ENCODE data around the gene TRERF1. TPM values are rescaled to one million over a fixed set of nuclear protein-coding genes. Genes with fewer than 3 reads are reported as not detected.

TRERF1 gene
- total RNA-seq, 1 donor from 2014 or later, result 8.7 TPM

DNA sequence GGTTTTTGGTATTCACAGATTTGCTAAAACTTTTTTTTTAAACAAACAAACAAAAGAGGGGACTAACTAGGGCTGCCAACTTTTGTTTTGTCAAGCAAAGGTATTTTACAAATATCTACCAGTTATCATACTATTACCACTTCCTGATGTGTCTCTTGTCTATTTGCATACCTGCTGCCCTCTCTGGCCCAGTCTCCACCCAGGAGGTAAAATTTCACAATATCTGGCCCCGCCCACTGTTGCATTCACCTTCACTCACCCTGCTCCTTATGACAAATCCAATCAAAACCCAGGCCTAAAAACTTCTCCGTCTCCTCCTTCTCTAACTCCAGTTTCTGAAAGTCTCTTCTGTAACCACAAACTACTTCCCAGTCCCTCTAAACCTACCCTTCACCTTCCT lies 82.2 kb downstream of the TRERF1 start:
- no peak for DNase-seq (ENCODE audit: low spot score)
- Mint-ChIP-seq H3K36me3 (ENCODE audit: low read depth, unreplicated experiment) (peaks cover 5% of the 10 kb centered on the region), H3K27me3 (ENCODE audit: unreplicated experiment) (peaks cover 3% of the 10 kb centered on the region), H3K4me1 (ENCODE audit: unreplicated experiment) (peaks cover 6% of the 10 kb centered on the region), H3K4me3 (ENCODE audit: unreplicated experiment) (no peak overlapping the region), H3K27ac (ENCODE audit: unreplicated experiment) (peak overlapping the region; percentile 8), H3K9me3 (ENCODE audit: unreplicated experiment) (no peaks in the 10 kb centered on the region)
- TF ChIP-seq, protein P1, sequence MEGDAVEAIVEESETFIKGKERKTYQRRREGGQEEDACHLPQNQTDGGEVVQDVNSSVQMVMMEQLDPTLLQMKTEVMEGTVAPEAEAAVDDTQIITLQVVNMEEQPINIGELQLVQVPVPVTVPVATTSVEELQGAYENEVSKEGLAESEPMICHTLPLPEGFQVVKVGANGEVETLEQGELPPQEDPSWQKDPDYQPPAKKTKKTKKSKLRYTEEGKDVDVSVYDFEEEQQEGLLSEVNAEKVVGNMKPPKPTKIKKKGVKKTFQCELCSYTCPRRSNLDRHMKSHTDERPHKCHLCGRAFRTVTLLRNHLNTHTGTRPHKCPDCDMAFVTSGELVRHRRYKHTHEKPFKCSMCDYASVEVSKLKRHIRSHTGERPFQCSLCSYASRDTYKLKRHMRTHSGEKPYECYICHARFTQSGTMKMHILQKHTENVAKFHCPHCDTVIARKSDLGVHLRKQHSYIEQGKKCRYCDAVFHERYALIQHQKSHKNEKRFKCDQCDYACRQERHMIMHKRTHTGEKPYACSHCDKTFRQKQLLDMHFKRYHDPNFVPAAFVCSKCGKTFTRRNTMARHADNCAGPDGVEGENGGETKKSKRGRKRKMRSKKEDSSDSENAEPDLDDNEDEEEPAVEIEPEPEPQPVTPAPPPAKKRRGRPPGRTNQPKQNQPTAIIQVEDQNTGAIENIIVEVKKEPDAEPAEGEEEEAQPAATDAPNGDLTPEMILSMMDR (IDR thresholded peaks at IDR 0.05; ENCODE audit: unreplicated experiment), result no peak

DNA sequence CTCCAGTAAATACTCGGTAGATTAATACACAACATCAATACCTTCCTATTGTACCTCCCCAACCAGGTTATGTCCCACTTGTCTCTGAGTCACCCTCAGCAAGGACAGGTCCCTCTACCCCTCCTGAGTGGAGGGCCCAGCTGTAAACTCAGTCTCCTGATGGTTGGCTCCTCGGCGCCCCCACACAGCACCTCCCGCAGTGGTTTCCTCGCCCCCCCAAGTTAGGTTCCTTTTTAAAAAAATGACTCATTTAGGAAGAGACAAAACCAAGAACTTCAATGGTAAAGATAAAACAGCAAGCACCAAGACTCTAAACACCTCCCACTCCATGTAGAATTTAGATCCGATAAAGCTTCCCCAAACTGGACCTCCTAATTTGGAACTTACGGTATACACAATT lies 83.5 kb downstream of the TRERF1 start:
- Mint-ChIP-seq H3K4me1 (ENCODE audit: unreplicated experiment) (peaks cover 13% of the 10 kb centered on the region), H3K27me3 (ENCODE audit: unreplicated experiment) (peaks cover 8% of the 10 kb centered on the region), H3K36me3 (ENCODE audit: low read depth, unreplicated experiment) (peaks cover 10% of the 10 kb centered on the region), H3K4me3 (ENCODE audit: unreplicated experiment) (no peak overlapping the region), H3K27ac (ENCODE audit: unreplicated experiment) (no peak overlapping the region), H3K9me3 (ENCODE audit: unreplicated experiment) (no peaks in the 10 kb centered on the region)
- TF ChIP-seq, protein P1 (IDR thresholded peaks at IDR 0.05; ENCODE audit: unreplicated experiment), result no peak
- DNase-seq (ENCODE audit: low spot score), result no peak

DNA sequence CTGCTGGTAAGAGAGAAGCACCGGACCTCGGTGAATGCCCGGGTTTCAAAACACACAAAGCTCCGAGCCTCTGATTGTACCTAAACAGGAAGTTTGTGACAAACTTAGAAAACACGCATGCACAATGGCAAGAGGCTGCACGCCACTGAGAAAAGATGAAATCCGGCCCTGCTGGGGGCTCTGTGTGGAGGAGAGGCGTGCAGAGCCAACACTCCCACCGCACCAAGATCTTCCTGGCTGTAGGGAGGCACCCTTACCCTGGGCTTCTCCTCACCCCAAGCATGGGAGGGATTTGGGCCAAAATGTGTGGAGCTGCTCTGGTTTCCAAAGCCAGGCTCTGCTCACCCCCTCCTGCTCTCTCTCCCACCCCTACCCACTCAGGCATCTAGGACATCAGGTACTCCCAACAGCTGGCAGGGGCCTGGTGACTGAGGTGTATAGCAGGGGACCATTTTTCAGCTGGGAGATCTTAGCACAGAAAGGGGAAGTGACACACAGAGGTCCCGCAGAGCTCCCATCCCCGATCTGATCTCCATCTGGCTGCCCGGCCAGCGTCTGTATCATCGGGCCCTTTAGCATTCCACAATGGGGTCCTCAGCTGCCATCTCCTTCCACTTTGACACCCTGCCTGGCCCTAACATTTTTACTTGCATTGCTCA lies 84.2 kb downstream of the TRERF1 start:
- Mint-ChIP-seq H3K27ac (ENCODE audit: unreplicated experiment) (no peak overlapping the region), H3K4me1 (ENCODE audit: unreplicated experiment) (peaks cover 13% of the 10 kb centered on the region)

DNA sequence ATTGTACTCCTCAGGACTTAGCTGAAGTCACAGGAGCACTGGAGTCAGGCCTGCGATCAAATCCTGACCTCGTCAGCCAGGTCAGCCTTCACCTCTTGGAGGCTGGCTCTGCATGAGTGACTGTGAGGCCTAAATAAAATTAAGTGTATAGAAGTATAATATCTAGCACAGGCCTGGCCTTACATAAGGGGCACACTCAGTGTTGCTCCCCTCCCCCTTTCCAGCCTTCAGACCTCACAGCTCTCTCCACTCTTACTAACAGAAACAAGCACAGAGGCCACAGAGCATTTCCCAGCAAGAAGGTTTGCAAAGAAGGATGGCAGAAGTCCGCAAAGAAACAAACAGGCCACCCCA lies 84.8 kb downstream of the TRERF1 start:
- H3K27me3 Mint-ChIP-seq (ENCODE audit: unreplicated experiment), result peaks cover 11% of the 10 kb centered on the region
- TF ChIP-seq, protein P1 (IDR thresholded peaks at IDR 0.05; ENCODE audit: unreplicated experiment), result no peak
- peaks cover 13% of the 10 kb centered on the region for H3K4me1 Mint-ChIP-seq (ENCODE audit: unreplicated experiment)
- DNase-seq (ENCODE audit: low spot score), result no peak
- no peak overlapping the region for H3K27ac Mint-ChIP-seq (ENCODE audit: unreplicated experiment)
- H3K9me3 Mint-ChIP-seq (ENCODE audit: unreplicated experiment), result no peaks in the 10 kb centered on the region
- no peak overlapping the region for H3K4me3 Mint-ChIP-seq (ENCODE audit: unreplicated experiment)
- H3K36me3 Mint-ChIP-seq (ENCODE audit: low read depth, unreplicated experiment), result peaks cover 10% of the 10 kb centered on the region

More for the DNA sequence above, 84.2 kb downstream of the TRERF1 start:
- no peak overlapping the region for H3K4me3 Mint-ChIP-seq (ENCODE audit: unreplicated experiment)
- H3K27me3 Mint-ChIP-seq (ENCODE audit: unreplicated experiment), result peaks cover 10% of the 10 kb centered on the region
- TF ChIP-seq, protein P1 (IDR thresholded peaks at IDR 0.05; ENCODE audit: unreplicated experiment), result no peak
- DNase-seq (ENCODE audit: low spot score), result no peak
- H3K36me3 Mint-ChIP-seq (ENCODE audit: low read depth, unreplicated experiment), result peaks cover 10% of the 10 kb centered on the region
- H3K9me3 Mint-ChIP-seq (ENCODE audit: unreplicated experiment), result no peaks in the 10 kb centered on the region

DNA sequence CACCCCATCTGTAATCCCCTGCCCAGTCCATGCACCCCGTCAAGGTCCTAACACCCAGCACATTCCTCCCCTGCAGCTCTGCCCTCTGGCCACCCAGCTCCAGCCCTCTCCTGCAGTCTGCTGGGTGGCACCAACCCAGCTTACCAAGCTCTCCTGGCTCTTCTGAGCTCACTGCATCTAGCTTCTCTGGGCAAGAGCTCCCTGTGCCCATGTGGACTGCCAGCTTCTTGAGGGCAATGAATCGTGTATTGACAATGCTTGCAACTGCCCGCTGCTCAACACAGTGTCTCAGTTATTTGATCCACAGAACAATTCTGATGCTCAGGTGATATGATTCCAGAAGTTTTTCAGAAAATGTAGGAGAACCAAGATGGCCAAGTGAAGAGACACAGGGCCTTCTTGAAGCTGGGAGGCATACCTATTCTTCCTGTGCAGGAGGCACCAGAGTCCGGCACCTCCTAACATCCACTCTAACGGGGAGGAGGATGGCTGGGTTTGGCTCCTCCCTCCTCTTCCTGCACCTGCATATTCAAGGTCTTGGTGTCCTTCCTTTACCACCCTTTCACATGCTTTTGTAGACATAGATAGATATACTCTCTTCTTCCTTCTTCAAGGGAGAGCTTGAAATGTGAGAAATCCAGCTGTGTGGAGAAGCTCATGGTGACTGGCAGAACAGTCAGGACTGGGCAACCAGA lies 85.6 kb downstream of the TRERF1 start:
- peaks cover 13% of the 10 kb centered on the region for H3K4me1 Mint-ChIP-seq (ENCODE audit: unreplicated experiment)
- no peaks in the 10 kb centered on the region for H3K9me3 Mint-ChIP-seq (ENCODE audit: unreplicated experiment)
- TF ChIP-seq, protein P1 (IDR thresholded peaks at IDR 0.05; ENCODE audit: unreplicated experiment), result no peak
- no peak overlapping the region for H3K27ac Mint-ChIP-seq (ENCODE audit: unreplicated experiment)
- H3K27me3 Mint-ChIP-seq (ENCODE audit: unreplicated experiment), result peaks cover 13% of the 10 kb centered on the region
- H3K4me3 Mint-ChIP-seq (ENCODE audit: unreplicated experiment), result no peak overlapping the region
- no peak for DNase-seq (ENCODE audit: low spot score)
- H3K36me3 Mint-ChIP-seq (ENCODE audit: low read depth, unreplicated experiment), result peaks cover 14% of the 10 kb centered on the region
